ENCODE measurements around the gene RFK. TPM values are rescaled to one million over a fixed set of nuclear protein-coding genes. Genes with fewer than 3 reads are reported as not detected.

RFK gene
- total RNA-seq, 1 experiment from 2014 or later: 12.0 TPM

- Histone ChIP-seq H3K27ac (ENCODE audit: insufficient read length, low read depth, low read length) (no peak overlapping the region), H3K27me3 (ENCODE audit: insufficient read depth, low read length) (no peaks in the 10 kb centered on the region), H2BK15ac (ENCODE audit: low read depth, low read length) (no peak overlapping the region), H2AK5ac (ENCODE audit: insufficient read length, low read length) (no peak overlapping the region), H4K8ac (replicated peaks; ENCODE audit: insufficient read length, low read depth, low read length) (no peak overlapping the region), H2BK120ac (ENCODE audit: low read depth, low read length, poor library complexity, severe bottlenecking) (no peak overlapping the region), H3K4me1 (ENCODE audit: insufficient read depth, low read length) (no peaks in the 10 kb centered on the region), H2BK12ac (ENCODE audit: insufficient read length, low read depth, low read length) (no peak overlapping the region), H4K20me1 (ENCODE audit: control insufficient read depth, insufficient read depth, insufficient read length) (no peaks in the 10 kb centered on the region), H3T11ph (ENCODE audit: low read length) (no peak overlapping the region), H4K5ac (ENCODE audit: insufficient read length, low read depth, low read length) (no peak overlapping the region), H3K79me1 (ENCODE audit: insufficient read depth, low read depth, low read length, poor library complexity, severe bottlenecking) (no peaks in the 10 kb centered on the region), H2AFZ (ENCODE audit: low read length) (no peak overlapping the region), H3K18ac (ENCODE audit: insufficient read length, low read depth, low read length) (no peak overlapping the region), H3K9me3 (ENCODE audit: control insufficient read depth, low read depth, low read length) (no peaks in the 10 kb centered on the region), H2BK20ac (ENCODE audit: low read depth, low read length, poor library complexity, severe bottlenecking) (no peak overlapping the region), H3K9ac (ENCODE audit: extremely low read depth, insufficient read length, low read length) (no peak overlapping the region), H2BK5ac (ENCODE audit: insufficient read length, low read length) (no peak overlapping the region), H4K91ac (ENCODE audit: insufficient read length, low read depth, low read length) (no peak overlapping the region), H3K14ac (ENCODE audit: insufficient read depth, low read length) (no peak overlapping the region), H3K4me2 (ENCODE audit: insufficient read depth, insufficient read length, low read length) (no peak overlapping the region), H3K4ac (ENCODE audit: low read depth, low read length) (no peak overlapping the region), H3K56ac (ENCODE audit: insufficient read length, low read depth, low read length) (no peak overlapping the region), H3K79me2 (ENCODE audit: insufficient read depth, low read length) (no peaks in the 10 kb centered on the region), H3K23ac (ENCODE audit: insufficient read length, low read depth, low read length) (no peak overlapping the region), H3K23me2 (ENCODE audit: insufficient read length, low read depth, low read length, poor library complexity, severe bottlenecking) (no peaks in the 10 kb centered on the region)
- Mint-ChIP-seq H3K36me3 (ENCODE audit: insufficient read depth in 1 of 3, low read depth in 3 of 3) (no peaks in the 10 kb centered on the region), H3K27ac (no peak overlapping the region), H3K4me3 (no peak overlapping the region), H3K27me3 (ENCODE audit: low read depth) (peaks cover 1% of the 10 kb centered on the region; the same call in 1 of the 2 replicates), H3K9me3 (no peaks in the 10 kb centered on the region), H3K4me1 (peaks cover 0 to 3% of the 10 kb centered on the region in 2 experiments; a peak in 2 of 4 replicates)
- no peak for DNase-seq
- no CpG with 5 or more reads among the region's 2 CpGs for WGBS (ENCODE audit: extremely low coverage, insufficient read length, low lambda C conversion rate)
- TF ChIP-seq CTCF (conservative IDR thresholded peaks at IDR 0.05): no peak
Observed at GRCh38 chr9:76401176-76401575, 7.0 kb upstream of the RFK start.
